ENCODE results near the gene KLHL35. TPM values are rescaled to one million over a fixed set of nuclear protein-coding genes. Genes with fewer than 3 reads are reported as not detected.
A peak's percentile ranks its signal among the peaks of the same experiment; 100 is the strongest.

Gene KLHL35
- total RNA-seq, 1 donor = 1.3 TPM

GRCh38 chr11:75389925-75390324, 43.1 kb downstream of the KLHL35 start:
- TF ChIP-seq, protein P1, sequence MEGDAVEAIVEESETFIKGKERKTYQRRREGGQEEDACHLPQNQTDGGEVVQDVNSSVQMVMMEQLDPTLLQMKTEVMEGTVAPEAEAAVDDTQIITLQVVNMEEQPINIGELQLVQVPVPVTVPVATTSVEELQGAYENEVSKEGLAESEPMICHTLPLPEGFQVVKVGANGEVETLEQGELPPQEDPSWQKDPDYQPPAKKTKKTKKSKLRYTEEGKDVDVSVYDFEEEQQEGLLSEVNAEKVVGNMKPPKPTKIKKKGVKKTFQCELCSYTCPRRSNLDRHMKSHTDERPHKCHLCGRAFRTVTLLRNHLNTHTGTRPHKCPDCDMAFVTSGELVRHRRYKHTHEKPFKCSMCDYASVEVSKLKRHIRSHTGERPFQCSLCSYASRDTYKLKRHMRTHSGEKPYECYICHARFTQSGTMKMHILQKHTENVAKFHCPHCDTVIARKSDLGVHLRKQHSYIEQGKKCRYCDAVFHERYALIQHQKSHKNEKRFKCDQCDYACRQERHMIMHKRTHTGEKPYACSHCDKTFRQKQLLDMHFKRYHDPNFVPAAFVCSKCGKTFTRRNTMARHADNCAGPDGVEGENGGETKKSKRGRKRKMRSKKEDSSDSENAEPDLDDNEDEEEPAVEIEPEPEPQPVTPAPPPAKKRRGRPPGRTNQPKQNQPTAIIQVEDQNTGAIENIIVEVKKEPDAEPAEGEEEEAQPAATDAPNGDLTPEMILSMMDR (IDR thresholded peaks at IDR 0.05; ENCODE audit: insufficient read depth, low read depth, low read length) = no peak

GRCh38 chr11:75389276-75389605, 43.8 kb downstream of the KLHL35 start:
- TF ChIP-seq, protein P1 (IDR thresholded peaks at IDR 0.05; ENCODE audit: insufficient read depth, low read depth, low read length) = no peak
- DNase-seq (ENCODE audit: low read depth) = peak; percentile 55
- H3K4me3 ChIP-seq (ENCODE audit: low read depth, low read length) = no peak overlapping the region

More at GRCh38 chr11:75389925-75390324, 43.1 kb downstream of the KLHL35 start:
- H3K4me3 ChIP-seq (ENCODE audit: low read depth, low read length) = no peak overlapping the region
- no peak for DNase-seq (ENCODE audit: low read depth)

DNA sequence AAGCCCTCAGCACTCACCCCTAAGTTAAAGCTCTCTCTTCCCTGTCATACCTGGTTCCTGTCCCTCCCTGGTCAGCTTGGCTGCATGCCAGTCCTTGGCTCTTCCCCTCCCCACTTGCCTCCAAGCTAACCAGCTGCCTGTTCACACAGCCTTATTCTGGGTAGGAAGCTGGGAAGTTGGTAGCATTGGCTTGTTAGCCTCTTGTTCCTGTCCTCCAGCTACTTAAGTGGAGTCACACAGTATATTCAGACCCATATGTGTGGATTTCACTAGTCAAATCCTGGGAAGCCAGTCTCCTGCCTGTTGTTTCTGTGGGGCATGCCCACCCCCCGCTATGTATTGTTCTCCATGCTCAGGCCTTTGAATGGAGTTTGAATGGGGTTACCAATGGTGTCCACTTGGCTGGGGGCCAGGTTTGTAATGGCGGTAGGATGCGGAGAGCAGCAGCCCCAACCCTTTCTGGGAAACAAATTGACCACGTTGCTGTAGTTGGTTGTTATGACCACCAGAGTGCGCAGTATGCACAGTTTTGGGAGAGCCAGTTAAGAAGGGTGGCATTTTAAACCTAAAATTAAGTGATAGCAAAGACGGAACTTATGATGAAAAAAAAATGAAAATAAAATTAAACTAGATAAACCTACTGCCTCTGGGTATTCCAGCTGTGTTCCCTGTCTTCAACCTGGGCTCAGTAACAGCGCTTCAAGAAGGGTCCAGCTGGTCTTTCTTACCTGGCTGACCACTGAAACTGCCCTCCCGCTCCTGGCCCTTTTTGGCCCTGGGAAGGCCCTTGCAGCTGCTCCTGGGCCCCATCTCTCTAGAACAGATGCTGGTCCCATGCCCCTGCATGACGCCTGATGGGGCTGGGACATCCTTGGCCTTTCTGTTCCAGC, 44.4 kb downstream of the KLHL35 start:
- TF ChIP-seq, protein P1 (IDR thresholded peaks at IDR 0.05; ENCODE audit: insufficient read depth, low read depth, low read length) = peak; percentile 78
- DNase-seq (ENCODE audit: low read depth) = peak; percentile 78
- H3K4me3 ChIP-seq (ENCODE audit: low read depth, low read length) = no peak overlapping the region

DNA sequence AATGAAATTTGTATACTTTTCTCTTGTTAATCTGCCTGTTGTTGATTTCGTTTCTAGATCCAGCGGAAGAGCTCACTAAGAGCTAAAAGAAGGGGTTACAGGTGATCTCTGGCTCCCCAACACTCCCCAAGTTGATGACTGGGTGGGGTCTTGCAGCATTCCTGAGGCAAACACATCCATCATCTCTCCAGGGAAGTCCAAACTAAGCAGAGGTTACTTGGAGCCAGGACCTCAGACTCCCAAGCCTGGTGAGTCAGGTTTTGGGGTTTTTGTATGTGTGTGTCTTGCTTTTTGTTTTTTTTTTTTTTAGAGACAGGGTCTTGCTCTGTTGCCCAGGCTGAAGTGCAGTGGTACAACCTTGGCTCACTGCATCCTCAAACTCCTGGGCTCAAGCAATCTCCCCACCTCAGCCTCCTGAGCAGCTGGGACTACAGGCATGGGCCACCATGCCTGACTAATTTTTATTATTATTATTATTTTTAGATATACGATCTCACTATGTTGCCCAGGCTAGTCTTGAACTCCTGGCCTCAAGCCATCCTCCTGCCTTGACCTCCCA, 45.2 kb downstream of the KLHL35 start:
- DNase-seq (ENCODE audit: low read depth) = no peak
- TF ChIP-seq, protein P1 (IDR thresholded peaks at IDR 0.05; ENCODE audit: insufficient read depth, low read depth, low read length) = no peak
- no peak overlapping the region for H3K4me3 ChIP-seq (ENCODE audit: low read depth, low read length)

- peak; percentile 18 for DNase-seq (ENCODE audit: low read depth)
- H3K4me3 ChIP-seq (ENCODE audit: low read depth, low read length) = no peak overlapping the region
- TF ChIP-seq, protein P1 (IDR thresholded peaks at IDR 0.05; ENCODE audit: insufficient read depth, low read depth, low read length) = no peak
Measured at GRCh38 chr11:75386942-75387630, 45.9 kb downstream of the KLHL35 start.

- TF ChIP-seq, protein P1 (IDR thresholded peaks at IDR 0.05; ENCODE audit: insufficient read depth, low read depth, low read length) = peak; percentile 96
- H3K4me3 ChIP-seq (ENCODE audit: low read depth, low read length) = no peak overlapping the region
- peak; percentile 69 for DNase-seq (ENCODE audit: low read depth)
Measured at GRCh38 chr11:75384438-75385080, 48.4 kb downstream of the KLHL35 start.

Measured in fibroblast of villous mesenchyme (primary cell).